Heart left ventricle (tissue), 13 donors: Measurements from ENCODE around the gene XPC.

ENCODE experiments used
- POLR2A ChIP-seq, 2 donors: fragments of 450-650 bp; IDR thresholded peaks; one replicate each; pipeline ENCODE4 v1.6.1; 2017; ENCODE audit warnings: antibody characterized with exemption in 2 of 2, mild to moderate bottlenecking in 2 of 2, moderate library complexity in 2 of 2
- TF ChIP-seq, protein P1 (sequence below), 12 donors: fragments of 200-600 bp; sonication (generic) in 4 of 12; IDR thresholded peaks; one replicate each; pipeline versions ENCODE4 v1.5.0 to v1.8.0; 2018 to 2022; ENCODE audit warnings: antibody characterized with exemption in 12 of 12, mild to moderate bottlenecking in 5 of 12
- donor health status: ischemic (EF 13 %, LVEDD 7.1; RV severe dilation, severe dysfunction).
- donor health status: DM: no; HTN: yes; CAD: no.
- donor health status: DM: no; HTN: no; CAD: no.
- donor health status: ischemic (EF 25% LVEDD 6.9; RV normal size, moderate dysfunction).
- donor health status: ischemic (EF 25% LVEDD 5.7; RV mildly dilated, moderate dysfunction).
- donor health status: ischemic (EF 35%, LVEDD 5.7; RV mildly dilated, moderate dysfunction).
- donor health status: nonischemic (EF 11% LVEDD 7.7; RV severe dilation, severe dysfunction).
- donor health status: DM: yes; HTN: yes; CAD: no.
- donor health status: PGD.
- donor health status: ischemic (EF 29% LVEDD 5.4; RV normal size, mild dysfunction).
- donor health status: nonischemic (EF 23%, LVEDD 6.1; RV moderate dilation, normal function).

DNA sequence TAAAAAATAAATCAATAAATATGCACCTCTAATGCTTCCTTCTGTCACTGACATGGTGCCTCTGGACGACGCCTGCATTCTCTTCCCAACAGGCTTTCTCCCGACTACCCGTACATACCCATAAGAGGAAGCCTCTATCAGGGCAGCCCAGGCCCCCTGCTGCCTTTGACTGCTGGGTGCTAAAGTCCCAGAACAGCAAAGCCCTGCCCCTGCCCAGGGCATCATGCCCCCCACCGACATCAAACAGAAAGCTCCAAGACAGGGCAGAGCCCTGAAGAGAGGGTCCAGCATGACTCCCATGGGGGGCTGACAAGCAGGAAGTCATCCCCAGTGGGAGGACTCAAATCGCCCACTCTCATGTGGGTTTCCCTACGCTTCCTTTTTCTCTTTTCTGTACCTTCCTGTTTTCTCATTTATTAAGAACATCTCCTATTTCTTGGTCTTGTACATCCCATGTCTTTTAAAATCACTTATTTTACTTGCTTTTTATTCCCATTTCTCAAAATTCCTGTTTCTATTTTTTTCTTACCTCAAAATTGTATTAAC, 23.4 kb downstream of the XPC start:
- TF ChIP-seq POLR2A (IDR thresholded peaks at IDR 0.05) = no peak
- TF ChIP-seq, protein P1, sequence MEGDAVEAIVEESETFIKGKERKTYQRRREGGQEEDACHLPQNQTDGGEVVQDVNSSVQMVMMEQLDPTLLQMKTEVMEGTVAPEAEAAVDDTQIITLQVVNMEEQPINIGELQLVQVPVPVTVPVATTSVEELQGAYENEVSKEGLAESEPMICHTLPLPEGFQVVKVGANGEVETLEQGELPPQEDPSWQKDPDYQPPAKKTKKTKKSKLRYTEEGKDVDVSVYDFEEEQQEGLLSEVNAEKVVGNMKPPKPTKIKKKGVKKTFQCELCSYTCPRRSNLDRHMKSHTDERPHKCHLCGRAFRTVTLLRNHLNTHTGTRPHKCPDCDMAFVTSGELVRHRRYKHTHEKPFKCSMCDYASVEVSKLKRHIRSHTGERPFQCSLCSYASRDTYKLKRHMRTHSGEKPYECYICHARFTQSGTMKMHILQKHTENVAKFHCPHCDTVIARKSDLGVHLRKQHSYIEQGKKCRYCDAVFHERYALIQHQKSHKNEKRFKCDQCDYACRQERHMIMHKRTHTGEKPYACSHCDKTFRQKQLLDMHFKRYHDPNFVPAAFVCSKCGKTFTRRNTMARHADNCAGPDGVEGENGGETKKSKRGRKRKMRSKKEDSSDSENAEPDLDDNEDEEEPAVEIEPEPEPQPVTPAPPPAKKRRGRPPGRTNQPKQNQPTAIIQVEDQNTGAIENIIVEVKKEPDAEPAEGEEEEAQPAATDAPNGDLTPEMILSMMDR (IDR thresholded peaks at IDR 0.05) = no peak
